Immature natural killer cell (primary cell): ENCODE data around the gene GCN1. TPM values are rescaled to one million over a fixed set of nuclear protein-coding genes. Genes with fewer than 3 reads are reported as not detected.

Experiments
- polyA plus RNA-seq, 3 donors: library from polyadenylated mRNA; unstranded; fragments of 300-500 nt; fragmentation: Illumina TruSeq; gene quantifications; one replicate each; pipeline ENCODE4 v1.2.3, GENCODE V29; 2021

GCN1 gene
- polyA plus RNA-seq, 3 donors from 2014 or later, result 9.7 to 26.4 (median 11.3) TPM

Other genes with a start within 250 kb of the GCN1 start
- gene BICDL1, start 205.5 kb downstream of the GCN1 start, polyA plus RNA-seq, result 1 to 10 TPM in 2 of 3 donors, not detected in 1; 1.0 TPM
- gene RAB35, start 78.0 kb downstream of the GCN1 start, polyA plus RNA-seq, result 10 to 100 TPM; 16.3 to 34.9 (median 26.3) TPM
- 1,000 to 10,000 TPM in 1 of 3 donors, 100 to 1,000 TPM in 2; 528 to 1,271 (median 768) TPM for gene RPLP0, start 6.4 kb upstream of the GCN1 start, polyA plus RNA-seq
- gene PXN, start 71.0 kb upstream of the GCN1 start, polyA plus RNA-seq, result 100 to 1,000 TPM; 132 to 310 (median 240) TPM
- 10 to 100 TPM in 1 of 3 donors, not detected in 2; 70.0 TPM for gene RNU4-2, start 97.2 kb upstream of the GCN1 start, polyA plus RNA-seq
- gene RNU4-1, start 98.5 kb upstream of the GCN1 start, polyA plus RNA-seq, result not detected
- gene SIRT4, start 107.6 kb upstream of the GCN1 start, polyA plus RNA-seq, result 1 to 10 TPM in 2 of 3 donors, not detected in 1; 1.5 to 1.9 TPM
- under 1 TPM in 1 of 3 donors, not detected in 2; 0.76 TPM for gene PLA2G1B, start 133.1 kb upstream of the GCN1 start, polyA plus RNA-seq
- gene MSI1, start 174.4 kb upstream of the GCN1 start, polyA plus RNA-seq, result not detected
- 1,000 to 10,000 TPM in 2 of 3 donors, 100 to 1,000 TPM in 1; 859 to 1,309 (median 1,192) TPM for gene COX6A1, start 243.4 kb upstream of the GCN1 start, polyA plus RNA-seq